ENCODE results near the gene INSM2.

Gene INSM2, protein sequence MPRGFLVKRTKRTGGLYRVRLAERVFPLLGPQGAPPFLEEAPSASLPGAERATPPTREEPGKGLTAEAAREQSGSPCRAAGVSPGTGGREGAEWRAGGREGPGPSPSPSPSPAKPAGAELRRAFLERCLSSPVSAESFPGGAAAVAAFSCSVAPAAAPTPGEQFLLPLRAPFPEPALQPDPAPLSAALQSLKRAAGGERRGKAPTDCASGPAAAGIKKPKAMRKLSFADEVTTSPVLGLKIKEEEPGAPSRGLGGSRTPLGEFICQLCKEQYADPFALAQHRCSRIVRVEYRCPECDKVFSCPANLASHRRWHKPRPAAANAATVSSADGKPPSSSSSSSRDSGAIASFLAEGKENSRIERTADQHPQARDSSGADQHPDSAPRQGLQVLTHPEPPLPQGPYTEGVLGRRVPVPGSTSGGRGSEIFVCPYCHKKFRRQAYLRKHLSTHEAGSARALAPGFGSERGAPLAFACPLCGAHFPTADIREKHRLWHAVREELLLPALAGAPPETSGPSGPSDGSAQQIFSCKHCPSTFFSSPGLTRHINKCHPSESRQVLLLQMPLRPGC

DNA sequence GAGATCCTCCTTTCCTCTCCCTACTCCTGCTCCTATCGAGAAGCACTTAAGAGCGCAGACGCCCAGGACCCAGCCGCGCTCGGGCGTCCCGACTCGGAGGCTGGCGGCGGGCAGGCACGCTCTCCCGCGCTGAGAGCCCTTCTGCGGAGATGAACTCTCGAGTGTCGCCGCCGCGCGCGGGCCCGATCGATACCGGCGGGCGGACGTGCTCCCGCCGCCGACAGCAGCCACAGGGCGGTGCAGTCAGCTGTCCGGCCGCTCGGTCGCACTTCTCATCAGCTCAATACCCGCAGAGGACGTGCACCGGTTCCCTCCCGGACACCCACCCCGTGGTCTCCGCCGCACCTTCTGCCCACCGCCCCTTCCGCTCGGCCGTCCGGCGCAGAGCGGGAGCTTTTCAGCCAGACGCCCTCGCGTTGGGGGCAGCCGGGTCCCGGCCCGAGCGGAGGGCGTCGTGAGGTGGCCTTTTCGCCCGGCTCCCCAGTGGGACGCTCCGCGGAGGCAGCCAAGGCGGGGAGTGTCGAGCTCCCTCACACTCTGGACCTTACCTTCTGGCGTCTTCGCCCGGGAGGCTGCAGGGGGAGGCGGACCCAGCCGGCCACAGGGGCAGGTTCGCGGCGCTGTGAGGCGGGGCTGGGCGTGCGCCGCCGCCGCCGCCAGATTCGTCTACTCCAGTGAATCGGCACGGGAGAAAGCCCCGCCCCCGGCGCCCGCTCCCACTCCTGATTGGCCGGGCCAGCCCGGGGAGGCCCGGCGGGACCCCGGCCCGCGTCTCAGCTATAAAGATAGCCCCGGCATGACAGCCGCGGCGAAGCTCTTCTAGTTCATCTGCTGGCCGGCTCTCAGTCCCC, at the start of gene INSM2:
Gene INSM2 (plus strand): TSS at position 808 of the 851 bp plus-strand sequence. CDS start 89 bp downstream, outside the sequence.
- FAIRE-seq (no peak), DNase-seq (ENCODE audit: low spot score) (no peak)

GRCh38 chr14:35492569-35493014, 41.4 kb upstream of the INSM2 start:
- FAIRE-seq (no peak), DNase-seq (ENCODE audit: low spot score) (no peak)

DNA sequence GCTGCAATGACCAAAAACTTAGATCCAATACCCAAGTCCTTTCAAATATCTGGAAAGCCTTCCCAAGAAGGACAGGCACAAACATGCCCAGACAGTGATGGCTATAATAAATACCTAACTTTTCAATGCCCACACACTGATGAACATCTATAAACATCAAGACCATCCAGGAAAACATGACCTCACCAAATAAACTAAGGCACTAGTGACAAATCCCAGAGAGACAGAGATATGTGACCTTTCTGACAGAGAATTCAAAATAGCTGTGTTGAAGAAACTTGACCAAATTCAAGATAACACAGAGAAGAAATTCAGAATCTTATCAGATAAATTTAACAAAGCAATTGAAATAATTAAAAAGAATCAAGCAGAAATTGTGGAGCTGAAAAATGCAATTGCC, 38.7 kb upstream of the INSM2 start:
- no peak for FAIRE-seq
- DNase-seq (ENCODE audit: low spot score), result no peak

GRCh38 chr14:35499180-35499579, 34.8 kb upstream of the INSM2 start:
- FAIRE-seq (no peak), DNase-seq (ENCODE audit: low spot score) (no peak)

- FAIRE-seq (no peak), DNase-seq (ENCODE audit: low spot score) (no peak)
Observed at GRCh38 chr14:35503646-35504045, 30.3 kb upstream of the INSM2 start.

DNA sequence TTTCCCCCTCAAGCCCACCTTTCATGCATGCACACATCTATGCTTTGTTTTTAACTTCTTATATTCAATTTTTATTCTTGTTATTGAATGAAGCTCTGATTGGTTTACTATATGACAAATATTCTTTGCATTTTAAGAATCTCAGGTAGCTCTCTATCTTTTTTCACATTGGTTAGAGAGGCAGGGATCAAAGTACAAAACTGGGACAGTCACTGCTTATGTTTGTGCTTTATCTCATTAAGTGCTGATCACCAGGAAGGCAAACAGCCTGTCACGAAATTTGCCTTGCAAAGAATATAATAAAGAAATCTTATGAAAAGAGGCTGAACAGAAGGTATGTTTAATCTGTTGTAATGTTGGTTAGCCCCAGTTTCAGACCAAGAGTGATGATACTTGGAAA, 29.7 kb upstream of the INSM2 start:
- DNase-seq (ENCODE audit: low spot score) (no peak), FAIRE-seq (no peak)

DNA sequence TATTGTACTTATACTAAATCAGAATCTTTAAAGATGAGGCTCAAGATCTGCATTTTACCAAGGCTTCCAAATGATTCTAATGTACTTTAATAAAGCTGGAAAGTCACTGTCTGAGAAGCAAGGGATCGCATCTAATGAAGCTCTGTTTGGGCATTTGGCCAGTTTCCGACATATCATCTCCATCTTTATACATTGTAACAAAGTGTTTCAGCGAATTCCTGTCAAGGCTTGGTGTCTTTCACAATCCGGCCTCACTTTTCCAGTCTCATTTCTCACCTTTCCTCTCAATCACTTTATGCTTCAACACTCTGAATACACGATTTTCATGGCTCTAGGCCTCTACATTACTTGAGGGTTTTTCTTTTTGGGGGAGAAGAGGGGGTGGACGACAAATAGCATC, 27.5 kb upstream of the INSM2 start:
- no peak for FAIRE-seq

GRCh38 chr14:35506927-35507326, 27.0 kb upstream of the INSM2 start:
- DNase-seq (ENCODE audit: low spot score) (no peak), FAIRE-seq (no peak)

More for the DNA sequence above, 27.5 kb upstream of the INSM2 start:
- DNase-seq (ENCODE audit: low spot score), result no peak

DNA sequence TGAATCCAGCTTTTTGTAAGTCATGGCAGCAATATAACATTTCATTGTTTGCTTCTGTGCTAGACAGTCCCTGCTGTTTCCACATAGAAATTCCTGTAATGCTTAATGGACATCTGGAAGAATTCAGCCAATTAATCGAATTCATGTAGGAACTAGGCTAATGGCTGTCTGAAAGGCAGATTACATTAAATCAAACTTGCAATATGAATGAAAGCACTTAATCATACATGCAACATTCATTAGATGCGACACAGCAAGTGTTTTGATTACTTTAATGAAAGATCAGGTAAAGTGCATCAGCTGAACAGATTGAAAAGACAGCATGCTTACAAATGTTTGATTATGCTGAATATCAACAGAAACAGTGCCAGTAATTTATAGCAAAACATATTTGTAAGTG, 24.1 kb upstream of the INSM2 start:
- FAIRE-seq, result no peak
- DNase-seq (ENCODE audit: low spot score), result no peak

DNA sequence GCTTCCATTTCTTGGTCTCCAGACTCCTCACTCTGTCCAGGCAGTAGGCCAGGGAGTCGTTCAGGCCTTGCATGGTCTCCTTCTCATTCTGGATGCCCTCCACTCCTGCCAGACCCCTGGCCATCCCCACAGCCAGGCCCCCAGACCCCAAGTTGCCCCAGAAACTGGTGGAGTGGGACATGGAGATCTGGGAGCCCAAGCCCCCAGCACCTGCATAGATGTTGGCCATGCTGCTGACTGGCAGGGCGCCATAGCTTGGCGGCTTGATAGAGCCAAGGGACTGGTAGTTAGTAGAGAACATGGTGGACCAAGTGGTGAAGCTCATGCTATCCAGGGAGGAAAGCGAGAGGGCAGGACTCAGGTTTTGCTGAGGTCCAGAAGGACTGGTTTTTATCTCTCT, 21.2 kb upstream of the INSM2 start:
- DNase-seq (ENCODE audit: low spot score), result no peak
- FAIRE-seq, result no peak

DNA sequence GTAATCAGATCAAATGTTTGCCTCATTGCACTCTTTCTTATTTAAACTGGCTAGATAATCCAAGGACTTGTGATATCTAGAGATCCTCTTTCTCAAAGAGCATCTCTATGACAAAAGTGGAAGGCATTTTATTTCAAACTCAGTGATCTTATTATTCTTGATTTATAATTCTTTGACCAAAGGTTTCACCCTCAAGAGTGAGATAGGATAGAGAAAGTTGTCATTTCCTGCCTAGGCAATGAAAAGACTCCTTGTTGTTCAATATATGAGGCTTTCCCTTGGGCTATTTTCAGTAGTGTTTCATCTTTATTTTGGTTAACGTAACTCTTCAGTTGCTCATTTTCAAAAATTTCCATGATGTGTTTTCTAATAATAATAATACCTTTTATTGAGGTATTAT, 18.0 kb upstream of the INSM2 start:
- no peak for FAIRE-seq
- no peak for DNase-seq (ENCODE audit: low spot score)

- FAIRE-seq (no peak), DNase-seq (ENCODE audit: low spot score) (no peak)
Observed at GRCh38 chr14:35519986-35520385, 14.0 kb upstream of the INSM2 start.

GRCh38 chr14:35525695-35526094, 8.3 kb upstream of the INSM2 start:
- DNase-seq (ENCODE audit: low spot score) (no peak), FAIRE-seq (no peak)

- DNase-seq (ENCODE audit: low spot score) (no peak), FAIRE-seq (no peak)
Observed at GRCh38 chr14:35526962-35527361, 7.0 kb upstream of the INSM2 start.

- DNase-seq (ENCODE audit: low spot score) (no peak), FAIRE-seq (no peak)
Observed at GRCh38 chr14:35531960-35532747, 1.8 kb upstream of the INSM2 start.

GRCh38 chr14:35532783-35533356, 1.1 kb upstream of the INSM2 start:
- DNase-seq (ENCODE audit: low spot score), result no peak
- no peak for FAIRE-seq

- no peak for DNase-seq (ENCODE audit: low spot score)
- no peak for FAIRE-seq
Observed at GRCh38 chr14:35534208-35534872, 376 bp downstream of the INSM2 start.

DNA sequence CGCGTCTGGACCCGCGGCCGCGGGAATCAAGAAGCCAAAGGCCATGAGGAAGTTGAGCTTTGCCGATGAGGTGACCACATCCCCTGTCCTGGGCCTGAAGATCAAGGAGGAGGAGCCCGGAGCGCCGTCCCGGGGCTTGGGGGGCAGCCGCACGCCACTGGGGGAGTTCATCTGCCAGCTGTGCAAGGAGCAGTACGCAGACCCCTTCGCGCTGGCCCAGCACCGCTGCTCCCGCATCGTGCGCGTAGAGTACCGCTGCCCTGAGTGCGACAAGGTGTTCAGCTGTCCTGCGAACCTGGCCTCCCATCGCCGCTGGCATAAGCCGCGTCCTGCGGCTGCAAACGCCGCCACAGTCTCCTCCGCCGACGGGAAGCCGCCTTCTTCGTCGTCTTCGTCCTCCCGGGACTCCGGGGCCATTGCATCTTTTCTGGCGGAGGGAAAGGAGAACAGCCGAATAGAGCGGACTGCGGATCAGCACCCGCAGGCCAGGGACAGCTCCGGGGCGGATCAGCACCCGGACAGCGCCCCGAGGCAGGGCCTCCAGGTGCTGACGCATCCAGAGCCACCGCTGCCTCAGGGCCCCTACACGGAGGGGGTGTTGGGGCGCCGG, 1.0 kb downstream of the INSM2 start:
- FAIRE-seq, result no peak

GRCh38 chr14:35535483-35536112, 1.6 kb downstream of the INSM2 start:
- no peak for DNase-seq (ENCODE audit: low spot score)
- FAIRE-seq, result no peak

More for the DNA sequence above, 1.0 kb downstream of the INSM2 start:
- DNase-seq (ENCODE audit: low spot score), result no peak
